GM21423 (cell line): ENCODE results near the gene GNAT2.
A peak's percentile ranks its signal among the peaks of the same experiment; 100 is the strongest.

Experiments
- ATAC-seq: cut with Tn5 transposase; IDR thresholded peaks from one replicate; pipeline ENCODE4 v1.9.1; 2021; ENCODE audit warnings: mild to moderate bottlenecking, moderate library complexity; ENCODE audit not compliant: unreplicated experiment

Gene GNAT2

GRCh38 chr1:109642626-109643025 lies 23.2 kb upstream of the GNAT2 start:
- no peak for ATAC-seq

- no peak for ATAC-seq
These were observed 22.4 kb upstream of the GNAT2 start for GRCh38 chr1:109641861-109642260.

GRCh38 chr1:109641078-109641740 lies 21.8 kb upstream of the GNAT2 start:
- ATAC-seq: no peak

GRCh38 chr1:109640285-109640865 lies 21.0 kb upstream of the GNAT2 start:
- ATAC-seq: peak; percentile 51

GRCh38 chr1:109639841-109640184 lies 20.4 kb upstream of the GNAT2 start:
- no peak for ATAC-seq

GRCh38 chr1:109639063-109639840 lies 19.8 kb upstream of the GNAT2 start:
- ATAC-seq: no peak

GRCh38 chr1:109637446-109637845 lies 18.0 kb upstream of the GNAT2 start:
- ATAC-seq: no peak

GRCh38 chr1:109636201-109636952 lies 17.0 kb upstream of the GNAT2 start:
- no peak for ATAC-seq

- ATAC-seq: no peak
These were observed 16.4 kb upstream of the GNAT2 start for GRCh38 chr1:109635862-109636200.

- ATAC-seq: no peak
These were observed 15.6 kb upstream of the GNAT2 start for GRCh38 chr1:109634771-109635750.

GRCh38 chr1:109634292-109634691 lies 14.9 kb upstream of the GNAT2 start:
- ATAC-seq: no peak

- ATAC-seq: no peak
These were observed 13.4 kb upstream of the GNAT2 start for GRCh38 chr1:109632671-109633346.

GRCh38 chr1:109631513-109632505 lies 12.4 kb upstream of the GNAT2 start:
- ATAC-seq: no peak

GRCh38 chr1:109630898-109631512 lies 11.6 kb upstream of the GNAT2 start:
- no peak for ATAC-seq

GRCh38 chr1:109630081-109630897 lies 10.9 kb upstream of the GNAT2 start:
- no peak for ATAC-seq

- ATAC-seq: no peak
These were observed 10.1 kb upstream of the GNAT2 start for GRCh38 chr1:109629372-109630030.
